Measurements from ENCODE around the gene RARS2. TPM values are rescaled to one million over a fixed set of nuclear protein-coding genes. Genes with fewer than 3 reads are reported as not detected.

The RARS2 gene, protein sequence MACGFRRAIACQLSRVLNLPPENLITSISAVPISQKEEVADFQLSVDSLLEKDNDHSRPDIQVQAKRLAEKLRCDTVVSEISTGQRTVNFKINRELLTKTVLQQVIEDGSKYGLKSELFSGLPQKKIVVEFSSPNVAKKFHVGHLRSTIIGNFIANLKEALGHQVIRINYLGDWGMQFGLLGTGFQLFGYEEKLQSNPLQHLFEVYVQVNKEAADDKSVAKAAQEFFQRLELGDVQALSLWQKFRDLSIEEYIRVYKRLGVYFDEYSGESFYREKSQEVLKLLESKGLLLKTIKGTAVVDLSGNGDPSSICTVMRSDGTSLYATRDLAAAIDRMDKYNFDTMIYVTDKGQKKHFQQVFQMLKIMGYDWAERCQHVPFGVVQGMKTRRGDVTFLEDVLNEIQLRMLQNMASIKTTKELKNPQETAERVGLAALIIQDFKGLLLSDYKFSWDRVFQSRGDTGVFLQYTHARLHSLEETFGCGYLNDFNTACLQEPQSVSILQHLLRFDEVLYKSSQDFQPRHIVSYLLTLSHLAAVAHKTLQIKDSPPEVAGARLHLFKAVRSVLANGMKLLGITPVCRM
- 10 to 100 TPM; 17.4 to 20.4 TPM for total RNA-seq

DNA sequence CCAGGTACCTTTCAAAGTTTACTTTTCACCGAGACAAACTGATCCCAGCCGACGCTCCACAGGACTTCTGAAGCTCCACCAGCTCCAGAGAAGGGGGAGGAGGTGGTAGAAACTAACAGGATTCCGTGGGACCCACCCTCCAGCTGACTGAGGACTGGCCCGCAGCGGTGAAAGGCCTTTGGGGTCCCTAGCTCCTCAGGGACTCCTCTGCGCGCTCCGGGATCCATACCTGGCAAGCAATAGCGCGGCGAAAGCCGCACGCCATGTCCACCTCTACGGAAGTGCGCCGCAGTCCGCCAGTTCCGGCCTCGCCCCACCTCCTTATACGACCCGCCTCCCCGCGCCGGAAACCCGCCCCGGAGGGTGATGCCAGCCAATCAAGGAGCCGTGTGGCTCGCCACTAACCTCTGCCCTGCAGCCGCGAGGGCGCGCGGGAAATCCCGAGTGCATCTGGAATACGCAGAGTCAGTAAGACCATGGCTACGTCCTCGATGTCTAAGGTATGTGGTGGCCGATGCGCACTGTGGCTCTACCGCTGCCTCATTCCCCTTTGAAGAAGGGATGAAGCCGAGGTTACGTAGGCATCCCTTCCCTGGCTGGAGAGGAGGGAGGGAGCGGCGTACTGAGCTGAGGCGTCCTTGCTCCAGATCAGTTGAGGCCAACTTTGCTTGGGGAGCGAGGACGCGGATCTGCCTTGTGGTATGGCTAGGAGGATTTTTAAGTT, at the start of gene RARS2, which contains the start of gene ORC3:
RARS2 (minus strand) TSS at position 295 of the 724 bp plus-strand sequence; CDS start at position 265, 30 bp downstream.
ORC3 (plus strand) TSS at position 443 of the 724 bp plus-strand sequence; CDS start at position 477, 34 bp downstream.
- Mint-ChIP-seq H3K9me3 (no peaks in the 10 kb centered on the region), H3K4me3 (peak within 1 kb of the TSS; percentile 83), H3K27ac (peak within 1 kb of the TSS; percentile 84), H3K4me1 (ENCODE audit: low read depth) (peaks cover 55% of the 10 kb centered on the region), H3K36me3 (ENCODE audit: low read depth) (peaks cover 19% of the 10 kb centered on the region), H3K27me3 (no peaks in the 10 kb centered on the region)
- ChIA-PET POLR2A (interaction anchor here (1.0 to 2.6 kb wide), 5 partner anchors 8 to 113 kb away, joined by 3 to 9 read pairs (median 3); partner anchors contain the start of gene AKIRIN2), CTCF (interaction anchor here (1.0 kb wide), 3 partner anchors 15 to 197 kb away, joined by 3 read pairs; no protein-coding TSS in a partner anchor)
- intact Hi-C loops (cut with micrococcal nuclease) = loop anchor here (2.0 kb wide), 1 partner anchor 109 kb away; no protein-coding TSS in a partner anchor
- DNase-seq = peak; percentile 97
- TF ChIP-seq, protein P1, sequence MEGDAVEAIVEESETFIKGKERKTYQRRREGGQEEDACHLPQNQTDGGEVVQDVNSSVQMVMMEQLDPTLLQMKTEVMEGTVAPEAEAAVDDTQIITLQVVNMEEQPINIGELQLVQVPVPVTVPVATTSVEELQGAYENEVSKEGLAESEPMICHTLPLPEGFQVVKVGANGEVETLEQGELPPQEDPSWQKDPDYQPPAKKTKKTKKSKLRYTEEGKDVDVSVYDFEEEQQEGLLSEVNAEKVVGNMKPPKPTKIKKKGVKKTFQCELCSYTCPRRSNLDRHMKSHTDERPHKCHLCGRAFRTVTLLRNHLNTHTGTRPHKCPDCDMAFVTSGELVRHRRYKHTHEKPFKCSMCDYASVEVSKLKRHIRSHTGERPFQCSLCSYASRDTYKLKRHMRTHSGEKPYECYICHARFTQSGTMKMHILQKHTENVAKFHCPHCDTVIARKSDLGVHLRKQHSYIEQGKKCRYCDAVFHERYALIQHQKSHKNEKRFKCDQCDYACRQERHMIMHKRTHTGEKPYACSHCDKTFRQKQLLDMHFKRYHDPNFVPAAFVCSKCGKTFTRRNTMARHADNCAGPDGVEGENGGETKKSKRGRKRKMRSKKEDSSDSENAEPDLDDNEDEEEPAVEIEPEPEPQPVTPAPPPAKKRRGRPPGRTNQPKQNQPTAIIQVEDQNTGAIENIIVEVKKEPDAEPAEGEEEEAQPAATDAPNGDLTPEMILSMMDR (IDR thresholded peaks at IDR 0.05) = no peak
- peak; percentile 99 for ATAC-seq

DNA sequence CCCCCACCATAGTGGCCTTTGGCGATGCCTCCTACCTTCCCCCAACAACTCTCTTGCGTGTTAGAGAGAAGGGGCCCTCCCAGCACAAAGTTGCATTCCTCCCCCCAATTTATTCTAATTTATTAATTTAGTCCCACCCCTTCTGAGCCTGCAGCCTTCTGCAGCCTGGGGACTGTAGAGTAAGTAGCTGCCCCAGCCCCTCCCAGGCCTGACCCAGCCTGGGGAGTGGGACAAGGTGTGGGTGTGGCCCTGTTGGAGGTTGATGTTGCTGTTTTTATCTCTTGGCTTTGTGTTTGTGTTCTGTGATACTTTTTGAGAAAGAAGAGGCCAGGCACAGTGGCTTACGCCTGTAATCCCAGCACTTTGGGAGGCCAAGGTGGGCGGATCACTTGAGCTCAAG, 49.6 kb upstream of the RARS2 start:
- TF ChIP-seq, protein P1 (IDR thresholded peaks at IDR 0.05) = no peak
- ATAC-seq (no peak), DNase-seq (no peak)
- Mint-ChIP-seq H3K27ac (no peak overlapping the region), H3K36me3 (ENCODE audit: low read depth) (peaks cover 30% of the 10 kb centered on the region), H3K27me3 (no peaks in the 10 kb centered on the region), H3K4me1 (ENCODE audit: low read depth) (no peaks in the 10 kb centered on the region), H3K4me3 (no peak overlapping the region), H3K9me3 (no peaks in the 10 kb centered on the region)
- POLR2A ChIA-PET = no interaction called here
- CTCF ChIA-PET = interaction anchor here (1.5 kb wide), 1 partner anchor 46 kb away, joined by 3 read pairs; no protein-coding TSS in a partner anchor
- intact Hi-C loops (cut with micrococcal nuclease) = no loop called here

DNA sequence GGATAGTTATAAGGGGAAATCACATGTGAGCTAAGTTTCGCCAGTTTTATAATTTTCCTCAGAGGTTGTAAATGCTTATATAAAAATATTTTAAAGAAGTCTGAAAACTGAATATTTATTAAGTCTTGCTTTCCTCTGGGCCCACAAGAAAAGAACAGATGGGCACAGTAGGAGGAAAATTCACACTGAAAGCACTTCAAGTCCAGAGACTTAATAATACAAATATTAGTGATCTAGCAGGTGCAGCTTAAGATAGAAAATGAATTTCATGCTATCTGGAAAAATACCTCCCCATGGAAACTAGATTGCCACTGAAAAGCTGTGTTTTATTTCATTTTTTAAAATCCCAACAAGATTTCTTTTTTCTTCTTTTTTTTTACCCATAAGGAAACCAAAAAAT, 47.3 kb upstream of the RARS2 start:
- intact Hi-C loops (cut with micrococcal nuclease) = no loop called here
- TF ChIP-seq, protein P1 (IDR thresholded peaks at IDR 0.05) = no peak
- POLR2A ChIA-PET = no interaction called here

DNA sequence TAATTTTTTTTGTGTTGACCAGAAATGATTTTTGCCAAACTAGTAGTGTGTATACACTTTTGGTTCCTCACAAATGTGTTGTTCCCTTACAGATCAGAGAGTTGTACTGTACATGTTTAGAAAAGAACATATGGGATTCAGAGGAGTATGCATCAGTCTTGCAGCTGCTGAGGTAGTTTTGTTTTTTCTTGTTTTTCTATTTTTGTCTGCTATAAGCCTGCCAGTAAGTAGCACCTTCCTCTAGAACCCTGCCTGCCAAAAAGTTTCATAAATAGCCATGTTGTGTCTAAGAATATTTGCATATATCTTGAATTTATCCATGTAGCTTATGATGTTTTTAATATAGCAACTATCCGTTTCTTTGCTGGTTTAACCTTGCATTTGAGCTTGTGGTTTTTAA, 46.5 kb upstream of the RARS2 start:
- peaks cover 27% of the 10 kb centered on the region for H3K36me3 Mint-ChIP-seq (ENCODE audit: low read depth)
- H3K4me1 Mint-ChIP-seq (ENCODE audit: low read depth) = no peaks in the 10 kb centered on the region
- TF ChIP-seq, protein P1 (IDR thresholded peaks at IDR 0.05) = no peak
- POLR2A ChIA-PET = no interaction called here
- no peaks in the 10 kb centered on the region for H3K27me3 Mint-ChIP-seq
- no peak overlapping the region for H3K27ac Mint-ChIP-seq
- CTCF ChIA-PET = no interaction called here
- ATAC-seq (no peak), DNase-seq (no peak)
- intact Hi-C loops (cut with micrococcal nuclease) = no loop called here
- no peak overlapping the region for H3K4me3 Mint-ChIP-seq
- no peaks in the 10 kb centered on the region for H3K9me3 Mint-ChIP-seq

More for the DNA sequence above, 47.3 kb upstream of the RARS2 start:
- CTCF ChIA-PET = no interaction called here
- Mint-ChIP-seq H3K9me3 (no peaks in the 10 kb centered on the region), H3K4me1 (ENCODE audit: low read depth) (no peaks in the 10 kb centered on the region), H3K27ac (no peak overlapping the region), H3K4me3 (no peak overlapping the region), H3K27me3 (no peaks in the 10 kb centered on the region), H3K36me3 (ENCODE audit: low read depth) (peaks cover 30% of the 10 kb centered on the region)
- no peak for ATAC-seq
- no peak for DNase-seq
